ENCODE results near the gene ZNF205. TPM values are rescaled to one million over a fixed set of nuclear protein-coding genes. Genes with fewer than 3 reads are reported as not detected.

The ZNF205 gene
- total and polyA plus RNA-seq, 2 of the 13 experiments (the other 11 are each of a cell fraction or from before 2014, with no cell fraction given), result 5.8 to 10.2 TPM

DNA sequence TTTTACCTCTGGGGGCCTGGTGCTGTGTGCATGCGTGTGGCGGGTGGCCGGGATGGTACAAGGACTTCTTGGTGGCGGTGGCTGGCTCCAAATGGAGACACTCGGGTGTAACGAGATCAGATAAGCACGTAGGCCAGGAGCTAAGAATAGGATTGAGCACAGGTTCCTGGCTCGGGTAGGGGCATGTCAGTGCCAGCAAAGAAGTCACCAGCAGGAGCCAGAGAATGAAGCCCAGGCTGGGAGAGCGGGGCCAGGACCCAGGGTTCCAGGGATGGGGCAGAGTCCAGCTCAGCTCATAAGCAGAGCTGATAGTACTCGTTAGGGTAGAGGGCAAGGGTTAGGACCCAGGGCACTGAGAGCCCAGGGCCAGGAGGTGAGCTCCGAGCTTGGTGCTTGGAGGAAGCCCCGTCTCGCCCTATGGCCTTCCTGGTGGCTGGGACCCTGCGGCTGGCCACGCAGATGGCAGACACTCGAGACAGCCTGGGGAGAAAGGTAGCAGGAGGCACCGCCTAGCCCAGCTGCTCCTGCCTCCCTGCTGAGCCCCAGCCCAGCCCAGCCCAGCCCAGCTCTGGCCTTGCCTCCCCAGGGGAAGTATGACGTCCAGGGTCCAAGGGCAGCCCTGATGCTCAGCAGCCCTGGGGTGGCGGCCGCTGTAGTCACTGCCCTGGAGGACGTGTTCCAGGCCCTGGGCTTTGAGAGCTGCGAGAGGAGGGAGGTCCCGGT is 31.4 kb downstream of the ZNF205 start (continued):
- TF ChIP-seq ZNF280B (CRISPR knock-in tag; IDR thresholded peaks at IDR 0.05; ENCODE audit: borderline replicate concordance) (0 out of 2 replicates have a peak, but pooled peaks have one; percentile 62), MED8 (CRISPR knock-in tag; IDR thresholded peaks at IDR 0.05; ENCODE audit: insufficient replicate concordance) (no peak), SMAD3 (CRISPR knock-in tag; IDR thresholded peaks at IDR 0.05) (no peak), HOXD1 (CRISPR knock-in tag; IDR thresholded peaks at IDR 0.05) (no peak), TFAP4 (IDR thresholded peaks at IDR 0.05; ENCODE audit: borderline replicate concordance, low read depth) (peak; percentile 42; the same call in 1 of the 2 replicates), GTF3A (CRISPR knock-in tag; conservative IDR thresholded peaks at IDR 0.05) (no peak), SRY (CRISPR knock-in tag; IDR thresholded peaks at IDR 0.05) (0 out of 2 replicates have a peak, but pooled peaks have one; percentile 11), SNRNP70 (IDR thresholded peaks at IDR 0.05; ENCODE audit: low read depth, low read length) (no peak), THAP11 (CRISPR knock-in tag; IDR thresholded peaks at IDR 0.05) (no peak), REPIN1 (CRISPR knock-in tag; IDR thresholded peaks at IDR 0.05; ENCODE audit: borderline replicate concordance, low read depth) (no peak), ZNF3 (CRISPR knock-in tag; IDR thresholded peaks at IDR 0.05) (no peak), GABPB1 (CRISPR knock-in tag; IDR thresholded peaks at IDR 0.05) (peak; percentile 47; the same call in 1 of the 2 replicates), CREB3 (CRISPR knock-in tag; IDR thresholded peaks at IDR 0.05) (no peak)
- TF ChIP-seq, protein P1, sequence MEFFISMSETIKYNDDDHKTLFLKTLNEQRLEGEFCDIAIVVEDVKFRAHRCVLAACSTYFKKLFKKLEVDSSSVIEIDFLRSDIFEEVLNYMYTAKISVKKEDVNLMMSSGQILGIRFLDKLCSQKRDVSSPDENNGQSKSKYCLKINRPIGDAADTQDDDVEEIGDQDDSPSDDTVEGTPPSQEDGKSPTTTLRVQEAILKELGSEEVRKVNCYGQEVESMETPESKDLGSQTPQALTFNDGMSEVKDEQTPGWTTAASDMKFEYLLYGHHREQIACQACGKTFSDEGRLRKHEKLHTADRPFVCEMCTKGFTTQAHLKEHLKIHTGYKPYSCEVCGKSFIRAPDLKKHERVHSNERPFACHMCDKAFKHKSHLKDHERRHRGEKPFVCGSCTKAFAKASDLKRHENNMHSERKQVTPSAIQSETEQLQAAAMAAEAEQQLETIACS (CRISPR knock-in tag; IDR thresholded peaks at IDR 0.05), result no peak
- TF ChIP-seq, protein P2, sequence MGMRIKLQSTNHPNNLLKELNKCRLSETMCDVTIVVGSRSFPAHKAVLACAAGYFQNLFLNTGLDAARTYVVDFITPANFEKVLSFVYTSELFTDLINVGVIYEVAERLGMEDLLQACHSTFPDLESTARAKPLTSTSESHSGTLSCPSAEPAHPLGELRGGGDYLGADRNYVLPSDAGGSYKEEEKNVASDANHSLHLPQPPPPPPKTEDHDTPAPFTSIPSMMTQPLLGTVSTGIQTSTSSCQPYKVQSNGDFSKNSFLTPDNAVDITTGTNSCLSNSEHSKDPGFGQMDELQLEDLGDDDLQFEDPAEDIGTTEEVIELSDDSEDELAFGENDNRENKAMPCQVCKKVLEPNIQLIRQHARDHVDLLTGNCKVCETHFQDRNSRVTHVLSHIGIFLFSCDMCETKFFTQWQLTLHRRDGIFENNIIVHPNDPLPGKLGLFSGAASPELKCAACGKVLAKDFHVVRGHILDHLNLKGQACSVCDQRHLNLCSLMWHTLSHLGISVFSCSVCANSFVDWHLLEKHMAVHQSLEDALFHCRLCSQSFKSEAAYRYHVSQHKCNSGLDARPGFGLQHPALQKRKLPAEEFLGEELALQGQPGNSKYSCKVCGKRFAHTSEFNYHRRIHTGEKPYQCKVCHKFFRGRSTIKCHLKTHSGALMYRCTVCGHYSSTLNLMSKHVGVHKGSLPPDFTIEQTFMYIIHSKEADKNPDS (CRISPR knock-in tag; IDR thresholded peaks at IDR 0.05), result peak; percentile 91
- TF ChIP-seq, protein P3, sequence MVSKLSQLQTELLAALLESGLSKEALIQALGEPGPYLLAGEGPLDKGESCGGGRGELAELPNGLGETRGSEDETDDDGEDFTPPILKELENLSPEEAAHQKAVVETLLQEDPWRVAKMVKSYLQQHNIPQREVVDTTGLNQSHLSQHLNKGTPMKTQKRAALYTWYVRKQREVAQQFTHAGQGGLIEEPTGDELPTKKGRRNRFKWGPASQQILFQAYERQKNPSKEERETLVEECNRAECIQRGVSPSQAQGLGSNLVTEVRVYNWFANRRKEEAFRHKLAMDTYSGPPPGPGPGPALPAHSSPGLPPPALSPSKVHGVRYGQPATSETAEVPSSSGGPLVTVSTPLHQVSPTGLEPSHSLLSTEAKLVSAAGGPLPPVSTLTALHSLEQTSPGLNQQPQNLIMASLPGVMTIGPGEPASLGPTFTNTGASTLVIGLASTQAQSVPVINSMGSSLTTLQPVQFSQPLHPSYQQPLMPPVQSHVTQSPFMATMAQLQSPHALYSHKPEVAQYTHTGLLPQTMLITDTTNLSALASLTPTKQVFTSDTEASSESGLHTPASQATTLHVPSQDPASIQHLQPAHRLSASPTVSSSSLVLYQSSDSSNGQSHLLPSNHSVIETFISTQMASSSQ (IDR thresholded peaks at IDR 0.05; ENCODE audit: low read depth), result no peak
- TF ChIP-seq, protein P3 (CRISPR knock-in tag; IDR thresholded peaks at IDR 0.05; ENCODE audit: borderline replicate concordance), result no peak
- TF ChIP-seq, protein P4, sequence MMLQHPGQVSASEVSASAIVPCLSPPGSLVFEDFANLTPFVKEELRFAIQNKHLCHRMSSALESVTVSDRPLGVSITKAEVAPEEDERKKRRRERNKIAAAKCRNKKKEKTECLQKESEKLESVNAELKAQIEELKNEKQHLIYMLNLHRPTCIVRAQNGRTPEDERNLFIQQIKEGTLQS (CRISPR knock-in tag; IDR thresholded peaks at IDR 0.05), result no peak

All from HepG2 (cell line).